GM19023 (cell line): Measurements from ENCODE around the gene MDM1.

Experiments
- ATAC-seq: cut with Tn5 transposase; IDR thresholded peaks from one replicate; pipeline ENCODE4 v1.9.1; 2021; ENCODE audit warnings: mild to moderate bottlenecking, moderate library complexity; ENCODE audit not compliant: unreplicated experiment

MDM1 gene

DNA sequence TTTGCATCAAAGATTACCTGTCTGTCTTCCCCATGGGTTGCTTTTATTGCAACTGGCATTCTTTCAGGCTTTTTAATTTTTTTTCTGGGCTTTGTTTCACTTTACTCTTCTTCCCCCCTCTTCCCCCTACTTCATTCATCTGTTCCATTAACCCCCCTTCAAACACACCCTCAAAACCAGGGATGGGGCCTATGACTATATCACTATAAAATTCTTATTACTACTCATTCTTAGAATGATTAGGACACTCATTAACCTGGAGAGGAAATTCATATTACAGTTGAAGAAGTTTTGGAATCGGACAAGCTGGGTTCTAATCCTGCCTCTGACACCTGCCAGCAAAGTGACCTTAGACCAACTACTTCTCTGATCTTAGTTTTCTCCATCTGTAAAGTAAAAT is 24.8 kb upstream of the MDM1 start:
- no peak for ATAC-seq

DNA sequence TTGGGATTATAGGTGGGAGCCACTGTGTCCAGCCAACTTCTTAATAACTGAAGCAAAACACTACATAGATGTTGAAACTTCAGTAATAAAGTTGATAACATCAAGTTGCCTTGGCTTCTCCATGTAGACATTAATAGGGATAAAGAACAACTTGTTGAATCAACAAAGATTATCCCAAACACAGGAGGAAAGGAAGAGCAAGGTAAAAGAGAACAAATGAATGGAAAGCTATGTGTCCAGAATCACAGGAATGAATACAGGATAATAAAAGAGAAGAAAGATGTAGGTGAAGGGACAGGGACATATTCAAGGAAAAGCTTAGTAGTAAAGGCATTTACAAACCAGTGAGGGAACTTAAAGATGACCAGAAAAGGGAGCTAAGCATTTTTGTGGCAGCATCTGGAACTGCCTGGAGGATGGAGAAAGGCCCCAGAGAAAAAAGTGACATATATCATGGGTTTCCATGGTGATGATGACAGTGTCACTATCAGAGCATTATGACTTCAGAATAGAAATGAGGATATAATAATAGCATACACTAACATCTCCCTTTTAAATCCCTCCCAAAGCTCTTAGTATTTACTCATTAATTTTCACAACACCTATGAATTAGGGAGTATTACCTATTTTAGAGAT is 24.0 kb upstream of the MDM1 start:
- ATAC-seq, result no peak

DNA sequence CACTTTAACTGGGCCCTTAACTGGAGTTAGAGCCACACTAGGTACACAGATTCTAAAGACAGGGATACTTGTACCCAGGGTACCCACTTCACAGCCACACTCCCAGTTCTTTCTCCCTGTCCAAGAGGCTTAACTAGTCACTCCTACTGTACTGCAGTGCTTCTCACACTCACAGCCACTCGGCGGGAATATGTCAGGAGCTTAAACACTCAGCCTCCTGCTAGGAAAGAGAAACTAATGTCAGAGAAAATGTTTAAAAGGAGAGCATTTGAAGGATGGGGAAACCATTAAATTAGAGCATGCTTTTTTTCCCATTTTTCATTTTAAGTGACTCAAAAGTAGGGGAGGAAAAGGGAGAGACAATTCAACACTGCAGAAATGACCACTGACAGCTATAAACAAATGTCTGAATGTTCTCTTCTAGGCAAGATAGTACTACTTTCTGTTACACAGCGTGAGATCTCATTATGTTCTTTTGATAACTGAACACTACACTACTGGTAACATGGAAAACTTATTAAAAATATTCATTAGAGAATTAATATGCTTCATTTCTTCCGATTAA is 22.9 kb upstream of the MDM1 start:
- ATAC-seq, result no peak

DNA sequence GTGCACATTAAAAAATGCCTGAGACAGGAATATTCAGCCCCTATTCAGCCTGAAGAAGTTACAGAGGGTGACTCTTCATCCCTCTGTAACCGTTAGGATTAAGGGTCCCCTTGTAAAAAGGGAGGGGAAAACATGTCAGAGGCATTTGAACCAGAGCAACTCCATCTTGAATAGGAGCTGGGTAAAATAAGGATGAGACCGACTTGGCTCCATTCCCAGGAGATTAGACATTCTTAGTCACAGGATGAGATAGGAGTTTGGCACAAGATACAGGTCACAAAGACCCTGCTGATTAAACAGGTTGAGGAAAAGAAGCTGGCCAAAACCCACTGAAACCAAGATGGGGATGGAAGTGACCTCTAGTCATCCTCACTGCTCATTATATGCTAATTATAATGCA is 19.9 kb upstream of the MDM1 start:
- no peak for ATAC-seq

DNA sequence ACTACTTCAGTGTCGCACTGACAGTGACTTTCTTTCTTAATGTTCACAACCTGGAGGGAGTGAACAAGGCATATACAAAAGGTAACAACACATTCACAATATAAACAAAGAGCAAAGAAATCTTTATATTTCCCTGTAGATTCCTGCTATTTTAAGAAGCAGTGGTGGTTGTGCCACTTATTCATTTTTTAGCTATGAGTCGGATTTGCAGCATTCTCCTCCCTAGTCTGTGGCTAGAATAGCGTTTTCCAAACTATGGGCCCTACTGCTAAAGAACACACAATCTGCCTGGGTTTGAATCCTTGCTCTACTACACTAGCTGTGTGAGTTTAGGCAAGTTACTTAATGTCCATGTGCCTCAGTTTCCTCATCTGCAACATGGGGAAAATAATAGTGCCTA is 18.6 kb upstream of the MDM1 start:
- no peak for ATAC-seq

DNA sequence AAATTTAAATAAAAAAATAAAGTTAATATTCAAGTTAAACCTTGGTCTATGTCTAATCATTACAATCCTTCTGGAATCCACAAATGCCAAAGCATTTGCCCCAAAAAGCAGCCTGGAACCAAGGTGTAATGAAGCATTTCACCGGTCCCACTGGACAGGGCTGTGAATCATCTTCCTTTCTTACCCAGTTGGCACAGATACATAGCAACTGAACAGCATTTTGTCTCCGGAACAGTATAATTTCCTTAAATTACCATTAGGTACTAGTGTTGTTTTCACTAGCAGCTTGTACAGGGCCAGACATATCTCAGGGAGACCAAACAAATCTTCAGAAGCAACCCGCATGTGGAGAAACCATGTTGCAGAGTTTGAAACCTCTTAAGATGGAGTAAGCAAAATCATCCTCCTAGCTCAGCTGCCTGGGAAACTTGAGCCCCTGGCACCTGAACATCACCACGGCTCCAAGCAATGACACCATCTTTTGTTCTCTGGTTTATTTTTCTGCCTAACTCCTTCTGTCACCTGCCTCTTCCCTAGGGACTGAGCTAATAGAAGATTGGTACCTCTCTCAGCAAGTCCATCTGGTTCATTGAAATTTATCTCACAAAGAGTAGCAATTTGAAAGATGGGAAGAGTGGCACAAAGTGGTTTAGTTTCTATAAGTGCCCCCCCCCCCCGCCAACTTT is 17.9 kb upstream of the MDM1 start:
- ATAC-seq, result no peak

DNA sequence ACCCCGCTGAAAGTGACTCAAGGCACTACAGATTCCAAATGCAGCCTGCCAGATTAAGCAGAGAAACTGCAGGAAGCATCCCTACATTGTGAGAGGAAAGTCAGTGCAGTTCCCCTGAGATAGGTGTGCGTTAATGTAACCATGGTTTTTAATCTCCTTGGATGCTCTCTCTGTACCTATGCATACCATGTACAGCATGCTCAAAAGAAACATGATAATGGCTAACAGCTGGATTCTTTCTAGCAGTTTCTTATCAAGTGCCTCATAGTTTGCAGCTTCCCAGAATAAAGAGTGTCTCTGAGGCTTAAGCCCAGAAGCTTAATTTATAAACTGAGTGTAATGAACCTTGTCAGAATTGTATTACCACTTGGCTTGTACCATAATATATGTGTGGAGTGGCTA is 17.1 kb upstream of the MDM1 start:
- ATAC-seq, result no peak

DNA sequence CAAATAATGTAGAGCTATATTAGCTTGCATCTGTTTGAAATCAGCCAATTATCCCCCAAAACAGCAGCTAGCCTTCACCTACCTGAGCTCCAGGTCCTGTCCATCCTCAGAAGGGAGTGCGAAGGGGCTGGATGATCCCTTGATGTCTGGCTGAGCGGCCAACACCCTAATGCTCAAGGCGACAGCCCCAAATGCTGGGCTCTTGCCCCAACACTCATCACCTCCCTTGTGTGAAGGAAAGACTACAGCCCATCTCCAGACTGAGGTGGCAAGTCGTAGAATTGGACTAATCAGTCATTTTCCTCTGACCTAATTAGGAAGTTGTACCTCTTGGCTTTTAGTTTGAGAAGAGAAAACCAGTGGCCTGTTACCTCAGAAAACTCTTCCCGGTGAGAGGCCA is 16.3 kb upstream of the MDM1 start:
- no peak for ATAC-seq

DNA sequence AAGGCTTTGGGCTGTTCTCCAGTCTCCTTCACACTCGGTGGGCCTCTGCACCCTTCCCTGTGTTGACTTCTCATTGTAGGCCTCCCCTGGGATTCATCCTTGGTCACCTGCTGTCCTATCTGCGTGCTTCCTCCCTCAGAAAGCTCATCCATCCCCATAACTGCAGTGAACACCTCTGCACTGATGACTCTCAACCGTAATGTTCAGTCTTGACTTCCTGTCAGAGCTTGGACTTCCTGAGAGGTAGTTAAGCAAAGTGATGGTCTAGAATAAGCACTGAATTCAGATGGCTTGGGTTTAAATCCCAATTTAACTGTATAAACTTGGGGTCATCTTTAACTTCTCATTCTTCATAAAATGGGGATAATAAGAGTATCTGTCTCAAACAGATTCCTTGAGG is 13.6 kb upstream of the MDM1 start:
- ATAC-seq, result no peak

DNA sequence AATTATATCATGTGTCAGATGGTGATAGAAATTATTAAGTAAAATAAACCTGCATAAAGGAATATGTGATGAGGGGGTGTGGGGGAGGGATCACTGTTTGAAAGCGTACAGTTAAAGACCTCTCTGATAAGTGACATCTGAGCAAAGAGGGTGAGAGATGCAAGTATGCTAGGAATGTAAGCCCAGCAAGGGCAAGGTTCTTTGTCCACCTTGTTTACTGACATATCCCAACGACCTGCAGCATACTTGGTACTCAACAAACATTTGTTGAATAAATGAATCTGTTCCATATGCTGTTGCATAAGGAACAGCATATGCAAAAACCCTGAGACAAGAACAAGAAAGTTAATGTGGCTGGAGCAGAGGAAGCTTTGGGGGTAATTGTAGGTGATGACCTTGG is 12.0 kb upstream of the MDM1 start:
- ATAC-seq, result no peak

DNA sequence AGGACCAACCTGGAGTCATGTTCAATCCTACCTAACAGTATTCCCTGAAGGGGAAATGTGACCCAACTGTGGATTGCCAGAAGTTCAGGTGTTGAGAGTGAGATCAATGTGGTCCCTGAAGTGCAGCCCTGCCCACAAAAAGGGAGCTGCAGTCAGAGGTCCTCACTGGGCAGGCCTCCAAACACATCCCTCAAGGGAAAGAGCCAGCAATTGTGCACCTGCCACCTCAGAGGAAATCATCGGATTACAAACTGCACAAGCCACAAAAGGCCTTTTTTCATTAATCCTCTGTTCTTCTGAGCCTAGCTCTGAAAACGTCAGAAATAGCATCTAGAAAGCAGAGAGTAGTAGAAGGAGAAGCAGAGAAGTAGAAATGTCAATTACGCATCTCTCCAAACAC is 10.8 kb upstream of the MDM1 start:
- no peak for ATAC-seq

DNA sequence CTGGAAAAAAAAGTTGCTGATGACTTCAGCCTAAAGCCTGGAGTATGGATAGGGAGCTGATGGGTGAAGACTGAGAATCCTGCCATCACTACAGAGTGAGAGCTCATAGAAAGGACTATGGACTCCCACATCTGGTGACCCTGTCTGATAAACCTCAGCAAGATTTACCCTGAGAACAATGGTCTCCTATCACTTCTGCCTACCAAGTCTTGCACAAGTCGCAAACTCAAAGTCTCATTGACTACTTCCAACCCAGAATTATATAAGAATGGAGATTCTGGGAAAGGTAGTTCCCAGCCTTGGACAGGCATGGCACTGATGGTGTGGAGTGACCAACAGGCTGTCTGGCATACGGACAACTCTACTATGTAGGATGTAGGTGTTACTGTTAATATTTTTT is 9.7 kb upstream of the MDM1 start:
- ATAC-seq, result no peak

DNA sequence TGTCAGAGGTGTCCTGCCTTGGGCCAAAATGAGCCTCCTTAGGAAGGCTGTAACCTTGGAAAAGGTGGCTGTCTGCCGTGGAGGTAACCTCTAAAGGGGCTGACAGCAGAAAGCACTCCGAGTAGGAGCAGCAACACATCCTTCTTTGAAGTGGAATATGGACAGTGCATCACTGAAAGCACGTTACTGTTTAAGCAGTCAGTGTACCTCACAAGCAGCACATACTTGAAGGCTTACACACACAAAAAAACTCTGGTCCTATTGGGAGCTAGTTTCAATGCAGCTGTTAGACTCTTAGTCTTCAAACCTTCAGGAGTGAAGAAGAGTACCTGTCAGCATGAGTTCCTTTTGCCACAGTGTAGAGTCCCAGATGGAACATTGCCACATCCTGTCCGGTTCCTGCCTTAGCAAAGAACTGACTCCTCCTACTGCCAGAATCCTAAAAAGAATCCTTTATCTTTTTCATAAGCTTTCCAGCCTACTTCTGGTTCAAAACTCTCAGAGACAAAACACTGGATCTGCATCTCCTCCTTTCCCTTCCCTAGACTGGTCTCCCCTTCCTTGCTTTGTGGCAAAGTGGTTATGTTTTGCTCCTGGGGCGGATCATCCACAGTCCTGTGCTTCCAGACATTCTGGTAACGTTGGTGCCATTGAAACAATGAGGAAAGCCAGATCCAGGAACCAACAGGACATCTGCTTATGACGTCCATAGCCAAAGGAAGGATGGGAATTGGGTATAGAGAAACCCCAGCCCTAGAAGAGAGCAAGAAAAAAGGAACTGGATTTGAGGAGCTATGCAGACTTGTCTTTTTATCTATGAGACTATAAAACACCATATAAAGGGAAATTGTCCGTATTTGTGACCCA is 8.5 kb upstream of the MDM1 start:
- ATAC-seq, result no peak

DNA sequence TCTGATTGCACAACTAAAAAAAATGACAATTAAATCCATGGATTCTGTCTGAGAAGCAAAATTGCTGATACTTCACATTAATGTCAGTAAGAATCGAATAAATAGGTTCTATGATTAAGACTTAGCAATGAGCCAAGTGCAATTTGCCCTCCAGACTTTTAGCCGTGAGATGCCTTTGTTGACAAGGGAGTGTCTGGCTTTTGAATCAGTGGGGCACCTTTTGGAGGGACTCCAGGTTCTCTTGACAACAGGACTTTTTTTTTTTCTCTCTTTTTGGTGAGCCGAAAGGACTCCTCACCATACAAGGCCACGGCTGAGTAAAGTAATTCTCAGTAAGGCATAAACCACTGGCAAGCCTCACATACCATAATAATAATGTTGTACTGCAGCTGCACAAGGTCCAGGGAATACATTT is 4.7 kb upstream of the MDM1 start:
- ATAC-seq, result no peak

DNA sequence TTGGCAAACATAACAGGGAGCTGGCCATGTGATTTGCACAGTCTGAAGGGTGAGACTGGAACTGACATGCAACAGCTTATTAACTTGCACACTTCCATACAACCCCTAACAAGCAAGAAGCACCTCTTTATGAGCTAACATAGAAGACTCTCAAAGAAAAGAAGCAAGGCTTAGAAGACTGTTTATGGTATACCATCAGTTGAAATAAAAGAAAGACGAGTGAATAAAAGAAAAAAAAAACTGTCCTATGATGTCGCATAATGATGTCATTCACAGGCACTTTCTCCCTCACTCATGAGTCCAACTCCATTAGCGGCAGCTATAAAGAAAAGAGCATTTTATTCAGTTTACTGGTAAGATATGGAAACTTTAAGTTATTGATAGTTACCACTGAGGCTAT is 3.3 kb upstream of the MDM1 start:
- ATAC-seq, result no peak

DNA sequence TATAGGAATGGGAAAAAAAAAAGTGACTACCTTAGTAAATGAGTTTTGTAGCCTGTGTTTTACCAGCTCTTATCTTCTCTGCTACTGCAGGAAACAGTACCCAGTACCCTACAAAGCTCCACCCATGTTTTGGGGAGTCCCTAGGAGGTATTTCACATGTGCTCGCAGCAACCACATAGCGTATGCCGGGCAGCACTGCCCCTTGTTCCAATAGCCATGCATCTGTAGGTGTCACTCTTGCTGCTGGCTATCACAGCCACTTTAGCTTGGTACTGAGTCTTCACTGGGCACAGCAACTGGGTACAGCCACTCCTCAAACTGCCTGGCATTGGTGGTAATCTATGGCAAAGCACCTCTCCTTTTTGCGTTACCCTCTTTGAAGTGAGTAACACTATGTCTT is 2.0 kb upstream of the MDM1 start:
- no peak for ATAC-seq

DNA sequence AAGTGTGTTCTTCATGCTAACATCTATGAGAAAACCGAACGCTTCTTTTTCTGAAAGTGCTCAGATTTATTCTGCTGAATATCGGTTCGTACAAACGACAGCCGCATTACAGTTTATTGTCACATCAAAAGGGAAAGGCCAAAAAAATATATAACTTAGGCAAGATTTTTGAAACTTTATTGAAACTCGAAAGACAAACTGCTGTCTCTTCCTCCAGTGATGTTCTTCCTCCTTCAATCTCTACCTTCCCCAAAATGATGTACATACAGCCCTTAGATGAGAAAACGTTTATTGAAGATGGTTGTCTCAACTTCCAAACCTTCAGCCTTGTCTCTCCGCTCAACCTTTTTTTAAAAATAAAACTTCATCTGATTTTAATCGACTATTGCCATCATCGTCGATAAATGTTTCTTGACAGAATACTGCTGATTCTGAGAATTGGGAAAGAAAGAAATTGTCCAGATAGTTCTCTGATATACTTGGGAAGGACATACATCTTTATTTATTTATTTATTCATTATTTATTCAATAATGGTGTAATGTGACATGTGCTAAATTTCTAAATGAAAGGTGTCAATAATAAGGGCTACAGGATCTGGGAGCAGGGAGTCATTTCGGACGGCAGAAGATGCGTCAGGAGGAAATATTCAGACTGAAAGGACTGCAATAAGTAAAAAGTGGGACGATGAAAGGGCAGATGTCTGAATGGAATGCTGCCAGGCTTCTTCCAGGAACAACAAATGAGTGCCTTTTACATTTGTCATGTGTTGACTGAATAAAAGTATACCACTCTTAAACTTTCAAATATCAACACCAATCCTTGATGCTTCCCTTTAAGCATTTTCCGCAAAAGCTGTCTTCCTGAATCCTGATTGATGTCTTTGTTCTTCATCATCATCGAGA is 817 bp upstream of the MDM1 start:
- no peak for ATAC-seq

DNA sequence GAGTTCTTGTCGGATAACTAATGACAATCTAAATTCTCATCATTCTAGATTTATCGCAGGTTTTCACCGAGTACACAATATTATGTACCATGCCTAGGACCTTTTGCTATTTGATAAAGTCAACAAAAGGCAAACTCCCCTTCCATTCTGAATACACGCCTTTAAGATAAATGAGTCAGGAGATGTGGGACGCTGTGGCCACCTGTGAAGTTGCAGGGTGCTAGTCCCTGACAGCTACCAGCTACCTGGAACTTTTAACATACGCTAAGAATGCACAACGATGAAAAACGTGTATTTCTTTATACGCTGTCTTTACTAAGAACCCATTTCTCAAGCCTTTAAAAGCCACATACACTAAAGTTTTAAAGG is 678 bp downstream of the MDM1 start:
- ATAC-seq, result no peak

DNA sequence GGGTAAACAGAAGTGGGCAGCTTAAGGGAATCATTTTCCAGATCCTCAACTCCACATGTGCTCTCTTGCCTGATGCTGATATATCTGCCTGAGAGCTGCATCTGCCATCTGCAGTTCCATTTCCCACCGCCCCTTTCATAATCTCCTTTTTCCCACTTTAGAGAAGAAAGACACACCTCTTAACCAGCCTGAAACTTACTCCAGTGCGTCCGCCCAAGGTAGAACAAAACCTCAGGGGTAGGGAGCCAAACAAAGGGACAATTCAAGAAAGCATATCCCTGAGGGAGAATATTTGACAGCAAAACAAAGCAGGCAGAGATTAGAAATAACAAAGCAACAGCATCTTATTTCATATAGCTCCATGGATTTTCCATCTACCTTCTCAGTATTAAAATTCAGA is 4.3 kb downstream of the MDM1 start:
- ATAC-seq, result no peak

DNA sequence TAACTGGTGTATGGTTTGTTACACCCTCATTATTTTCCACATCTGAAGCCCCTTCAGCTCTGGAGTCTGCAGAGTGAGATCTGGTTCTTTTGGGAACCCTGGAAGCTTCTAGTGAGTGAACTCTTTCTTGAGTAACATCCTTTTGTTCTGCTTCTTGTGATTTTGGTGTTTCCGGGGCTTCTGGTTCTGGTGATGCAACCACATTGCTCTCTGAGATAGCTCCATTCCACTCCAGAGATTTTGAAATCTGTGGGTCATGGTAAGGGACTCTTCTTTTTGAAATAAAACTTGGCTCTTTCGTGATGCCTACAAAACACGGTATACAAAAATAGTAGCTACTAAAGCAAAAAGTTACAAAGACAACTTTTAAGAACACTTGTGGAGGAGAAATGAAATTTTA is 5.4 kb downstream of the MDM1 start:
- no peak for ATAC-seq

DNA sequence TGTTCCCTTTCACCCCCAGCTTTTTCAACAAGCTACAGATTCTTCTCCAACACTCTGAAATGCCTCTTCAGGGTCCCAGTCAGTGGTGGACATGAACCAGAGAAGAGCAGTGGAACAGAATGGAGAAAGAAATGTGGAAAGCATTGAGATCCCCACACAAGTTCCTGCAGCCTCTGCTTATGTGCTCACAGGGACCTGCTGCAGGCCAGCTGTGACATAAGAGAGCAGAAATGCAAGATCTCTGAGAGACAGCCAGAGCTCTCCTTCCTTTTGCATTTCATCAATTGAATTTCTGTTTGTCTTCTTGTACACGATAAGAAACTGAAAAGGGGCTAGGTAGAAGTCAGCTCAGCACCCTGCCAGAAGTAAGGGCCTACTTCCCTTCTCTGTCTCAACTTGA is 6.2 kb downstream of the MDM1 start:
- no peak for ATAC-seq
